Panc1 (cell line): Measurements from ENCODE around the gene TRIM15.

ENCODE experiments used
- POLR2AphosphoS5 ChIP-seq: IDR thresholded peaks from 2 replicates; pipeline ENCODE4 v1.6.1; 2012; ENCODE audit warnings: mild to moderate bottlenecking, low read depth, low read length, moderate library complexity
- REST ChIP-seq, 2 experiments: IDR thresholded peaks; 2 replicates each; pipeline ENCODE4 v1.6.1; 2011 to 2012; ENCODE audit warnings: low read depth in 2 of 2, control low read depth in 1 of 2, low read length in 1 of 2, mild to moderate bottlenecking in 1 of 2, moderate library complexity in 1 of 2; ENCODE audit not compliant: insufficient read depth in 1 of 2
- SIN3A ChIP-seq: IDR thresholded peaks from 2 replicates; pipeline ENCODE4 v1.6.1; 2012; ENCODE audit warnings: low read depth, mild to moderate bottlenecking, low read length, moderate library complexity, borderline replicate concordance; ENCODE audit not compliant: insufficient read depth
- TCF7L2 ChIP-seq: IDR thresholded peaks from 2 replicates; pipeline ENCODE4 v1.6.1; 2011; ENCODE audit warnings: mild to moderate bottlenecking, low read depth, low read length, inconsistent platforms
- TF ChIP-seq, protein P1 (sequence below): fragments of 450-650 bp; IDR thresholded peaks from 2 replicates; pipeline ENCODE4 v1.5.1; 2017; ENCODE audit warnings: mild to moderate bottlenecking

GRCh38 chr6:30156262-30156599 is 7.1 kb upstream of the TRIM15 start:
- TF ChIP-seq, protein P1, sequence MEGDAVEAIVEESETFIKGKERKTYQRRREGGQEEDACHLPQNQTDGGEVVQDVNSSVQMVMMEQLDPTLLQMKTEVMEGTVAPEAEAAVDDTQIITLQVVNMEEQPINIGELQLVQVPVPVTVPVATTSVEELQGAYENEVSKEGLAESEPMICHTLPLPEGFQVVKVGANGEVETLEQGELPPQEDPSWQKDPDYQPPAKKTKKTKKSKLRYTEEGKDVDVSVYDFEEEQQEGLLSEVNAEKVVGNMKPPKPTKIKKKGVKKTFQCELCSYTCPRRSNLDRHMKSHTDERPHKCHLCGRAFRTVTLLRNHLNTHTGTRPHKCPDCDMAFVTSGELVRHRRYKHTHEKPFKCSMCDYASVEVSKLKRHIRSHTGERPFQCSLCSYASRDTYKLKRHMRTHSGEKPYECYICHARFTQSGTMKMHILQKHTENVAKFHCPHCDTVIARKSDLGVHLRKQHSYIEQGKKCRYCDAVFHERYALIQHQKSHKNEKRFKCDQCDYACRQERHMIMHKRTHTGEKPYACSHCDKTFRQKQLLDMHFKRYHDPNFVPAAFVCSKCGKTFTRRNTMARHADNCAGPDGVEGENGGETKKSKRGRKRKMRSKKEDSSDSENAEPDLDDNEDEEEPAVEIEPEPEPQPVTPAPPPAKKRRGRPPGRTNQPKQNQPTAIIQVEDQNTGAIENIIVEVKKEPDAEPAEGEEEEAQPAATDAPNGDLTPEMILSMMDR: no peak
- TF ChIP-seq SIN3A: no peak
- no peak for TF ChIP-seq REST (IDR thresholded peaks at IDR 0.05; ENCODE audit: insufficient read depth in 1 of 2, low read depth in 2 of 2, low read length in 1 of 2)
- TF ChIP-seq POLR2AphosphoS5: no peak
- no peak for TF ChIP-seq TCF7L2
